ENCODE measurements around the gene CASTOR2. TPM values are rescaled to one million over a fixed set of nuclear protein-coding genes. Genes with fewer than 3 reads are reported as not detected.
"Not testable (repeated sequence)": the region's sequence is repeated elsewhere in the genome, so short reads cannot be mapped to it uniquely, and the experiment has no call there.

CASTOR2 gene
- polyA plus RNA-seq, 3 donors: 5.2 to 11.8 (median 11.4) TPM

- DNase-seq: not testable (repeated sequence)
These were observed 23.9 kb downstream of the CASTOR2 start for GRCh38 chr7:74988436-74988835.

GRCh38 chr7:74993121-74993520 is 28.6 kb downstream of the CASTOR2 start:
- DNase-seq: no peak

DNA sequence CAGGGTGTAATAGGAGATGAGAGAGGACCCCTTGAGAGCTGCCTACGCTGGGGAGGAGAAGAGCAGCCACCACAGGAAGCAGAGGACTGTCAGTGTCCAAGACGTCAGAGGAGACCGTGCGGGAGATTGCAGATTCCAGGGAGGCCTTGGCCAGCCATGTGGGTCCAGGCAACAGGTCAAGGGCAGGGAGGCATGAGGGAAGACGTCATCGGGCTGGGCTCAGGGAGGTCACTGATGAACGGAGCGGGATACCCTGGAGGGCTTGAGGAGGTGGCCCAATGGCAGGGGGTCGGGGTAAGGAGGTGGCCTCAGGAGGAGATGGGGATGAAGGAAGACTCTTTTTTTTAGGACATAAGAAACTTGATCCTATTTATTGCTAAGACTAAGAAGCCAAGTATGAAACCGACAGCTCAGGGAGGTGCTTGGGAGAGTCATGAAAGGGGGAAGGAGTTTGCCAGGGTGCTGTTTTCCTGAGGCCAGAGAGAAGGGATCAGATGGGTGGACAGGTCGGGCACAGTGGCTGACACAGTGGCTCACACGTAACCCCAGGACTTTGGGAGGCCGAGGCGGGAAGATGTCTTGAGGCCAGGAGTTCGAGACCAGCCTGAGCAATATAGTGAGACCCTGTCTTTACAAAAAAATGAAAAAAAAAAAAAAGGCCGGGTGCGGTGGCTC is 30.5 kb downstream of the CASTOR2 start:
- peak; percentile 24 for DNase-seq

- not testable (repeated sequence) for DNase-seq
These were observed 31.9 kb downstream of the CASTOR2 start for GRCh38 chr7:74996361-74996760.

- not testable (repeated sequence) for DNase-seq
These were observed 33.3 kb downstream of the CASTOR2 start for GRCh38 chr7:74997811-74998210.

- not testable (repeated sequence) for DNase-seq
These were observed 36.9 kb downstream of the CASTOR2 start for GRCh38 chr7:75001356-75001755.

- no peak for DNase-seq
These were observed 45.5 kb downstream of the CASTOR2 start for GRCh38 chr7:75010036-75010435.

DNA sequence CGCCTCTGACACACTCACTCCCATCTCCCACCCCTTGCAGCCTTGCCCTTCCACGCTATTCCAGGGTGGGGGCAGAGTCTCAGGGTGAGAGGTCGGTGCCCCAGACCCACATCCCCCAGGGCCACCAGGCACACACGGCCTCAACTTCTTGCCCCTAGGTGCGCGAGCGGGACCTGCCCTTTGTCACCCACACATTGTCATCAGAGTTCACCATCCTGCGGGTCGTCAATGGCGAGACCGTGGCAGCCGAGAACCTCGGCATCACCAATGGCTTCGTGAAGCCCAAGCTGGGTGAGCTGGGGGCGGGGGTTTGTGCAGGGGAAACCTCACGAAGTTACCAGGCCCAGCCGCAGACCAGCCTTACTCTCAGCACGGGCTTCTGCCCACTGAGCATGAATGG is 53.3 kb downstream of the CASTOR2 start:
- DNase-seq: no peak

GRCh38 chr7:75018570-75019364 is 54.3 kb downstream of the CASTOR2 start:
- DNase-seq: no peak

- no peak for DNase-seq
These were observed 55.3 kb downstream of the CASTOR2 start for GRCh38 chr7:75019800-75020199.

- no peak for DNase-seq
These were observed 60.4 kb downstream of the CASTOR2 start for GRCh38 chr7:75024922-75025321.

DNA sequence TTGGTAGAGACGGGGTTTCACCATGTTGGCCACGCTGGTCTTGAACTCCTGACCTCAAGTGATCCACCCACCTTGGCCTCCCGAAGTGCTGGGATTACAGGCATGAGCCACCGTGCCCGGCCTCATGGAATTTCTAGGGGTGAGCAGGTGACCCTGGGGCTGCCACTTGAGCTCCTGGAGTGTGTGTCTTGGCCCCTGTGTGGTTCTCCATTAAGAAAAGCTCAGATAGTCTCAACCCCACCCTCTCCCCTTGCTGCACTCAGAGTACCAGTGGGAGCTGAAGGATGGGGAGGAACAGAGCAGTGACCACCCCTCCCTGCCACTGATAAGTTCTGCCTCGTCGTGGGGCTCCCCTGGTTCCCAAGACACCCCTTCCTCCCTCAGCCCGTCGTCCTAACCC is 63.8 kb downstream of the CASTOR2 start:
- DNase-seq: no peak

DNA sequence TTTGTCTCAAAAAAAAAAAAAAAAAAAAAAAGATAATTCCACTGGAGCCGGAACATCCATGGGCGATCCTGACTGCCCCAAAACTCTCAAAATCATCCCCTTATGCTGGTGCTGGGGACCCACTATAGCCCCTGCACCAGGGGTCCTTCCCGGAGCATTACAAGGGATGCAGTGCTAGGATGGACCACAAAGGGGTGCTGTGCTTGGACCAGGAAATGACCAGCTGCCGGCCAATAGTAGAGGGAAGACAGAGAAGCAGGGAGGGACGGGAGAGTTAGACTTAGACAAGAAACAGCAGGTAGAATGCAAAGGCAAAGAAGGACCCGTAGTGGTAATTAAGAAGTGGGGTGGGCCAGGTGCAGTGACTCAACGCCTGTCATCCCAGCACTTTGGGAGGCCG is 68.6 kb downstream of the CASTOR2 start:
- no peak for DNase-seq

- DNase-seq: no peak
These were observed 69.3 kb downstream of the CASTOR2 start for GRCh38 chr7:75033826-75034225.

- DNase-seq: no peak
These were observed 74.0 kb downstream of the CASTOR2 start for GRCh38 chr7:75038508-75038907.

GRCh38 chr7:75039166-75039565 is 74.7 kb downstream of the CASTOR2 start:
- DNase-seq: no peak

GRCh38 chr7:75039709-75040108 is 75.2 kb downstream of the CASTOR2 start:
- DNase-seq: no peak

DNA sequence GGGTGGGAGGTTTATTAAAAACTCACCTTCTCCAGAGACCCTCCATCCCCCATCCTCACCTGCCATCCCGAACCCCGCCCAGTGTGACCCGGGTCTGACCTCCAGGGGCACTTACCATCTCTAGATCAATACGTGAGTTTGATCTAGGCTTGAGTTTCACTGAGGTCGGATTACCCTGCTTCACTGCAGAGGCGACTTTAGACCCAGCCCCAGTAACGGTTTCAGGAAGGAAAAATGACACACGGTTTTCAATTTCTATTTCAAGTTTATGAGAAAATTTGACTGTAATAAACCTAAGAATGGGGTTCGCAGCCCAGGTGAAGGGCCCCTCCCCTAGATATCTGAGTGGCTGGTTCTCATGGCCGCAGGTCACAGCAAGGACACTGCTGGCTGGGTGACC is 76.0 kb downstream of the CASTOR2 start:
- no peak for DNase-seq

GRCh38 chr7:75042286-75042685 is 77.8 kb downstream of the CASTOR2 start:
- no peak for DNase-seq

- no peak for DNase-seq
These were observed 78.6 kb downstream of the CASTOR2 start for GRCh38 chr7:75042831-75043703.

DNA sequence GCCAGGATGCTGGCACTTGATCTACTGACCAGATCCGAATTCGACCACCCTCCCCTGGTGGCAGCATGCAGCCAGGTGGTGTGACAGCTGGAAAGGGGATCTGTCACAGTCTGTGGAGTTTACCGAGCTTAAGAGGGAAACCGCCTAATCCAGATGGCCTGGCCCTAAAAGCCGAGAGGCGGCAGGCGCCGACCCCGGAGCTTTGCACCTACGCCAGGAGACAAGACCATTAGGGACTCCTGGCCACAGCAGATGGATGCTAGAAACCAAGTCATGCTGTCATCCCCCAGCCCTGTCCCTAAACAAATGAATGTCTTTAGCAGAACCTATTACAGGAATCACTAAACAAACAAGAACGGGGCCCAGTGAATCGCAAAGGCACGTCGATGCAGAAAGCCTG is 81.4 kb downstream of the CASTOR2 start:
- no peak for DNase-seq

Measured in renal pelvis (tissue), 4 donors.